Adrenal gland (tissue), 19 donors: ENCODE measurements around the gene CFAP44. TPM values are rescaled to one million over a fixed set of nuclear protein-coding genes. Genes with fewer than 3 reads are reported as not detected.
A peak's percentile ranks its signal among the peaks of the same experiment; 100 is the strongest.
"Not testable (repeated sequence)": the region's sequence is repeated elsewhere in the genome, so short reads cannot be mapped to it uniquely, and the experiment has no call there.

Source experiments
- DNase-seq, 7 donors: peaks; one replicate each; pipeline ENCODE4 v3.0.0-alpha.2; 2019 to 2020
- H3K27ac ChIP-seq, 5 donors: fragments of 200-600 bp; sonication (generic) in 4 of 5; 1 replicate in 3 of 5; 2 replicates in 2 of 5; pipeline versions ENCODE4 v1.5.1 to v1.8.0; 2016 to 2020; ENCODE audit warnings: mild to moderate bottlenecking in 1 of 5
- H3K27me3 ChIP-seq: fragments of 200-600 bp; 2 replicates; pipeline ENCODE4 v1.8.0; 2021
- H3K36me3 ChIP-seq, 2 donors: fragments of 200-600 bp; replicated peaks in 1 of 2; 1 replicate in 1 of 2; 2 replicates in 1 of 2; pipeline versions ENCODE4 v1.5.1 to v1.8.0; 2018 to 2022
- H3K4me1 ChIP-seq, 2 donors: fragments of 200-600 bp; replicated peaks in 1 of 2; 1 replicate in 1 of 2; 2 replicates in 1 of 2; pipeline versions ENCODE4 v1.5.1 to v1.8.0; 2018 to 2021
- H3K4me3 ChIP-seq, 4 donors: fragments of 200-600 bp; sonication (generic) in 3 of 4; one replicate each; pipeline ENCODE4 v1.5.1; 2016 to 2018
- H3K9me3 ChIP-seq, 3 donors: fragments of 200-600 bp; sonication (generic) in 1 of 3; replicated peaks in 1 of 3; 1 replicate in 2 of 3; 2 replicates in 1 of 3; pipeline versions ENCODE4 v1.5.1 to v1.8.0; 2016 to 2021
- POLR2A ChIP-seq, 2 donors: fragments of 450-650 bp; IDR thresholded peaks; one replicate each; pipeline ENCODE4 v1.6.1; 2017; ENCODE audit warnings: antibody characterized with exemption in 2 of 2, mild to moderate bottlenecking in 2 of 2, moderate library complexity in 1 of 2
- WGBS, 4 donors: extraction: QIAGEN DNeasy Blood & Tissue Kit in 2 of 4; methylation state at CpG; one replicate each; pipeline versions ENCODE4 v1.1.5 to v1.1.7; 2013 to 2017; 5-methylcytosine and 5-hydroxymethylcytosine counted together
- intact Hi-C, 2 donors: fragments of 100-400 bp; cut with DNase I; formaldehyde crosslinking; loops; one replicate each; pipeline versions ENCODE4 v1.14.1 to v1.15.0; 2022 to 2023
- long read RNA-seq, 10 donors: library from polyadenylated mRNA in 3 of 10; unstranded in 2 of 10; stranded (forward) in 1 of 10; transcript quantifications; one replicate each; pipeline ENCODE4 v2.0.0 and lab custom pipeline, GENCODE V29; 2021 to 2026
- polyA plus RNA-seq, 3 donors: library from polyadenylated mRNA; stranded (reverse); fragments of 200-250 nt in 2 of 3; fragments of 350-450 nt in 1 of 3; fragmentation: Illumina TruSeq in 1 of 3; extraction: RNeasy Lipid Tissue Mini Kit (QIAGEN cat#74804) in 1 of 3; gene quantifications; one replicate each; pipeline ENCODE4 v1.2.3, GENCODE V29; 2013 to 2014
- total RNA-seq, 9 donors: library from RNA; depleted of rRNA in 4 of 9; stranded (reverse); fragments of >200 nt in 4 of 9; fragments of 120-200 nt in 1 of 9; fragmentation: NEBNext Ultra II Directional in 1 of 9; extraction: Animal tissue kit (Norgen Biotek cat#: 25700) in 1 of 9; gene quantifications; one replicate each; pipeline versions ENCODE4 v1.1.0 to v1.2.4, GENCODE V29; 2013 to 2023
- TF ChIP-seq, protein P1 (sequence below), 6 experiments: fragments of 450-650 bp in 4 of 6; fragments of 200-600 bp in 2 of 6; sonication (generic) in 1 of 6; IDR thresholded peaks; 1 replicate in 5 of 6; 2 replicates in 1 of 6; pipeline versions ENCODE4 v1.5.1 to v1.8.0; 2016 to 2021; ENCODE audit warnings: antibody characterized with exemption in 6 of 6, mild to moderate bottlenecking in 2 of 6, moderate library complexity in 1 of 6
- donor health status: healthy with polysubstance abuse.
- donor health status: Bipolar disorder and iron deficiency.
- donor health status: DM: yes; HTN: yes; CAD: no.
- donor health status: DM: no; HTN: no; CAD: no.
- donor health status: DM: no; HTN: no; CAD: no.
- donor health status: DM: yes; HTN: yes; CAD: no.

Gene CFAP44
- 10 to 100 TPM in 1 of 9 donors, 1 to 10 TPM in 6, under 1 TPM in 2; 0.79 to 15.3 (median 4.4) TPM for total RNA-seq
- 10 to 100 TPM in 1 of 3 donors, 1 to 10 TPM in 2; 2.0 to 13.8 (median 6.9) TPM for polyA plus RNA-seq
- long read RNA-seq, donor 1, result 0 reads
- long read RNA-seq, donor 2, result 0 reads
- long read RNA-seq, donor 3, result 0 reads
- long read RNA-seq, donor 4, result 0 reads
- long read RNA-seq, donor 5, result 0 reads
- long read RNA-seq, donor 6, result 0 reads
- long read RNA-seq, donor 7, result 0 reads
- long read RNA-seq, donor 8, result 0 reads
- long read RNA-seq, donor 9, result 0 reads
- long read RNA-seq, donor 10, result 0 reads

DNA sequence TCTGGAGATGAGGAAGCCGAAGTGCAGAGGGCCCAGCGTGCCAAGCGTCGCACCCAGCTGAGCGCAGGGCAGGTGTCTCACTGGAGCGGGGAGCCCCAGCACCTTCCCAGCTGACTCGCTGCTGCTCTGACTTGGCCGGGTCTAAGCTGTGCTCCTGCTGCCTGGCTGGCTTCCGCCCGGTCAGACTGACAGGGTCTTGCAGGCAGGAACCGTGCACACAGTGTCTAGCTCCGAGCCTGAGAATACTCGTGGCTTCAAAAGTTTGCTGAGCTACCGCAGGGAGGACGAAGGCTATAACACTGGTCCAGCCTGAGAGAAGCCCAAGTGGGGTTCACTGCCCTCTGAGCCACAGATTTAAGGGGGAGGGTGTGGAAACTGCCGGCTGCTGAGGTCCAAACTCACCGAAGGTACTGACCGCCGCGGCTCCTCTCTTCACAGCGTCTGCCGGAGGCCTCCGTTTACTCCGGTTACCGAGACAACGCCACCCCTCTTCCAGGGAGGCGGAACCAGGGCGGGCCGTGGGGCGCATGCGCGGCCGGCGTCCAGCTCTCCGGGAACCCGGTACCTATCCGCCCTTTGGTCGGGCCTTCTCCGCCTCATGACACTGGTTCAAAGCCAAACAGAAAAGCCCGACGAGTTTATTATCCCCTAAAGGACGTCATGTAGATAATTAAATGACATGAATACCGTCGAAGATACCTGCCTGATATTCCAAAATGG, at the start of gene CFAP44:
TSS of gene CFAP44 (minus strand) at position 443 of the 720 bp plus-strand sequence. CDS start 7,829 bp downstream, outside the sequence.
- Histone ChIP-seq H3K9me3 (no peaks in the 10 kb centered on the region), H3K4me1 (no peaks in the 10 kb centered on the region), H3K27me3 (no peaks in the 10 kb centered on the region), H3K36me3 (no peaks in the 10 kb centered on the region), H3K27ac (no peak within 1 kb of the TSS), H3K4me3 (peak within 1 kb of the TSS in 2 of 4 donors; percentile 9 to 49)
- WGBS, 4 donors, result 31 to 52% (median 36%) methylated on average over 11 to 44 of the region's 44 CpGs
- DNase-seq, result peak; percentile 80 to 89 (median 85)
- intact Hi-C loops, result no loop called here
- TF ChIP-seq, protein P1, sequence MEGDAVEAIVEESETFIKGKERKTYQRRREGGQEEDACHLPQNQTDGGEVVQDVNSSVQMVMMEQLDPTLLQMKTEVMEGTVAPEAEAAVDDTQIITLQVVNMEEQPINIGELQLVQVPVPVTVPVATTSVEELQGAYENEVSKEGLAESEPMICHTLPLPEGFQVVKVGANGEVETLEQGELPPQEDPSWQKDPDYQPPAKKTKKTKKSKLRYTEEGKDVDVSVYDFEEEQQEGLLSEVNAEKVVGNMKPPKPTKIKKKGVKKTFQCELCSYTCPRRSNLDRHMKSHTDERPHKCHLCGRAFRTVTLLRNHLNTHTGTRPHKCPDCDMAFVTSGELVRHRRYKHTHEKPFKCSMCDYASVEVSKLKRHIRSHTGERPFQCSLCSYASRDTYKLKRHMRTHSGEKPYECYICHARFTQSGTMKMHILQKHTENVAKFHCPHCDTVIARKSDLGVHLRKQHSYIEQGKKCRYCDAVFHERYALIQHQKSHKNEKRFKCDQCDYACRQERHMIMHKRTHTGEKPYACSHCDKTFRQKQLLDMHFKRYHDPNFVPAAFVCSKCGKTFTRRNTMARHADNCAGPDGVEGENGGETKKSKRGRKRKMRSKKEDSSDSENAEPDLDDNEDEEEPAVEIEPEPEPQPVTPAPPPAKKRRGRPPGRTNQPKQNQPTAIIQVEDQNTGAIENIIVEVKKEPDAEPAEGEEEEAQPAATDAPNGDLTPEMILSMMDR (IDR thresholded peaks at IDR 0.05), result no peak
- no peak for TF ChIP-seq POLR2A (IDR thresholded peaks at IDR 0.05)

- Histone ChIP-seq H3K27me3 (no peaks in the 10 kb centered on the region), H3K27ac (no peak overlapping the region), H3K4me1 (no peaks in the 10 kb centered on the region), H3K9me3 (no peaks in the 10 kb centered on the region), H3K4me3 (no peak overlapping the region), H3K36me3 (no peaks in the 10 kb centered on the region)
- 85 to 94% (median 88%) methylated on average over 8 of the region's 8 CpGs for WGBS, 4 donors
- no peak for DNase-seq
- intact Hi-C loops, result no loop called here
- TF ChIP-seq, protein P1 (IDR thresholded peaks at IDR 0.05), result no peak
Observed at GRCh38 chr3:113485161-113485609, 43.9 kb upstream of the CFAP44 start.

GRCh38 chr3:113468539-113468938, 27.2 kb upstream of the CFAP44 start:
- 94 to 99% (median 95%) methylated on average over 2 of the region's 2 CpGs for WGBS, 4 donors
- Histone ChIP-seq H3K4me3 (no peak overlapping the region), H3K27ac (no peak overlapping the region), H3K27me3 (no peaks in the 10 kb centered on the region), H3K9me3 (no peaks in the 10 kb centered on the region), H3K4me1 (no peaks in the 10 kb centered on the region), H3K36me3 (peaks cover 0 to 11% of the 10 kb centered on the region in 2 donors)
- TF ChIP-seq, protein P1 (IDR thresholded peaks at IDR 0.05), result no peak
- no peak for TF ChIP-seq POLR2A (IDR thresholded peaks at IDR 0.05)
- DNase-seq, result no peak
- intact Hi-C loops, result no loop called here

GRCh38 chr3:113461488-113461887, 20.2 kb upstream of the CFAP44 start:
- no peaks in the 10 kb centered on the region for H3K27me3 ChIP-seq
- H3K4me3 ChIP-seq, result no peak overlapping the region
- no peak for DNase-seq
- H3K27ac ChIP-seq, result no peak overlapping the region
- no peak for TF ChIP-seq POLR2A (IDR thresholded peaks at IDR 0.05)
- TF ChIP-seq, protein P1 (IDR thresholded peaks at IDR 0.05), result no peak
- no peaks in the 10 kb centered on the region for H3K4me1 ChIP-seq
- H3K36me3 ChIP-seq, result peaks cover 0 to 7% of the 10 kb centered on the region in 2 donors
- no peaks in the 10 kb centered on the region for H3K9me3 ChIP-seq
- intact Hi-C loops, result no loop called here

GRCh38 chr3:113458554-113458953, 17.3 kb upstream of the CFAP44 start:
- H3K4me1 ChIP-seq, H3K36me3 ChIP-seq: not testable (repeated sequence)
- WGBS, 4 donors, result 99 to 100% (median 99%) methylated on average over 3 to 21 of the region's 27 CpGs; no CpG with 5 or more reads in 1 of the 4 donors

More at GRCh38 chr3:113458554-113458953, 17.3 kb upstream of the CFAP44 start:
- H3K27me3 ChIP-seq, DNase-seq, H3K27ac ChIP-seq, H3K4me3 ChIP-seq, H3K9me3 ChIP-seq, intact Hi-C loops: not testable (repeated sequence)
